Fibroblast of pulmonary artery (primary cell): ENCODE results near the gene NDUFA3.

Experiments used
- DNase-seq: peaks from one replicate; pipeline ENCODE4 v3.0.0-alpha.2; 2010; ENCODE audit warnings: low read depth
- H3K4me3 ChIP-seq: replicated peaks from 2 replicates; pipeline ENCODE4 v1.5.1; 2011; ENCODE audit warnings: low read depth, mild to moderate bottlenecking, control low read depth, low read length, moderate library complexity
- CTCF ChIP-seq: IDR thresholded peaks from 2 replicates; pipeline ENCODE4 v1.5.1; 2011; ENCODE audit warnings: mild to moderate bottlenecking, control low read depth, low read length, inconsistent platforms; ENCODE audit errors: missing control alignments

NDUFA3 gene

GRCh38 chr19:54138489-54139256, 36.0 kb downstream of the NDUFA3 start:
- peak overlapping the region; percentile 84 for H3K4me3 ChIP-seq
- no peak for TF ChIP-seq CTCF
- DNase-seq, result no peak

GRCh38 chr19:54141356-54141755, 38.7 kb downstream of the NDUFA3 start:
- DNase-seq, result no peak
- TF ChIP-seq CTCF, result no peak
- H3K4me3 ChIP-seq, result no peak overlapping the region

GRCh38 chr19:54142166-54142780, 39.6 kb downstream of the NDUFA3 start:
- DNase-seq, result no peak
- no peak for TF ChIP-seq CTCF

GRCh38 chr19:54145541-54146158, 43.0 kb downstream of the NDUFA3 start:
- no peak for TF ChIP-seq CTCF
- H3K4me3 ChIP-seq, result no peak overlapping the region
- DNase-seq, result no peak

More at GRCh38 chr19:54142166-54142780, 39.6 kb downstream of the NDUFA3 start:
- H3K4me3 ChIP-seq, result no peak overlapping the region

- no peak for TF ChIP-seq CTCF
- H3K4me3 ChIP-seq, result no peak overlapping the region
- DNase-seq, result peak; percentile 41
These were observed 45.0 kb downstream of the NDUFA3 start for GRCh38 chr19:54147676-54148075.

GRCh38 chr19:54148158-54148557, 45.5 kb downstream of the NDUFA3 start:
- H3K4me3 ChIP-seq, result no peak overlapping the region
- TF ChIP-seq CTCF, result no peak
- DNase-seq, result no peak
